ENCODE data around the gene REM1.
A peak's percentile ranks its signal among the peaks of the same experiment; 100 is the strongest.

The REM1 gene

DNA sequence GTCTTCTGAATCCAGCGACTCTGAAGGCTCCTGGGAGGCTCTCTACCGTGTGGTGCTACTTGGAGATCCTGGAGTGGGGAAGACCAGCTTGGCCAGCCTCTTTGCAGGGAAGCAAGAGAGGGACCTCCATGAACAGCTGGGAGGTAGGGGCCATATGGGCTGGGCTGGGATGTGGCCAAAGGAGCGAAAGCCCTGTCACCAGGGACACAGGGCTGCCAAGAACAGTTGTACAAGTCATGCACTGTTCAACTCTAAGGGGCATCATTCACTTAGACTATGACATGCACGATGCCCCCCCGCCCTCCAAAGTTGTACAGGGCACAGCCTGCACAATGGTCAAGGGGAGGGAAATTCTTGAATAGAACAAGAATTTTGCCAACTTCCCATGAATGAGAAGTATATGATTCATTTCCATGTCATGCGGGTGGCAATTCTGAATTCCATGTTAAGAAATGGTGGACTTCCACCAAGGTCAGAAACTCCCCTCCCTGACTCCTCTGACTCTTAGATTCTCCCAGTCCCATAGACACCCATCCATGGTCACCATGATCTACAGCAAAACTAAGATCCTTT is 1.6 kb downstream of the REM1 start:
- TF ChIP-seq CTCF (IDR thresholded peaks at IDR 0.05): no peak

DNA sequence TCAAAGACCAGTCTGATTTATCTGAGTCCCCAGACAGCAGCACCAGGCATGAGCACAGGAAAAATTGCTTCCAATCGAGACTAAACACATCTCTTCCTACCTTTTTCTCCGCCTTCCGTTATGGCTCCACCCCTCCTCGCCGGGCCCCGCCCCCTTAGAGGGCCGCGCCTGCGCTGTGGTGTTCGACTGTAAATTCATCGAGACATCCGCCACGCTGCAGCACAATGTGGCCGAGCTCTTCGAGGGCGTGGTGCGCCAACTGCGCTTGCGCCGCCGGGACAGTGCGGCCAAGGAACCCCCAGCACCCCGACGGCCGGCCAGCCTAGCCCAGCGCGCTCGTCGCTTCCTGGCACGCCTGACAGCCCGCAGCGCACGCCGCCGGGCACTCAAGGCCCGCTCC is 8.9 kb downstream of the REM1 start:
- TF ChIP-seq CTCF (IDR thresholded peaks at IDR 0.05): no peak

DNA sequence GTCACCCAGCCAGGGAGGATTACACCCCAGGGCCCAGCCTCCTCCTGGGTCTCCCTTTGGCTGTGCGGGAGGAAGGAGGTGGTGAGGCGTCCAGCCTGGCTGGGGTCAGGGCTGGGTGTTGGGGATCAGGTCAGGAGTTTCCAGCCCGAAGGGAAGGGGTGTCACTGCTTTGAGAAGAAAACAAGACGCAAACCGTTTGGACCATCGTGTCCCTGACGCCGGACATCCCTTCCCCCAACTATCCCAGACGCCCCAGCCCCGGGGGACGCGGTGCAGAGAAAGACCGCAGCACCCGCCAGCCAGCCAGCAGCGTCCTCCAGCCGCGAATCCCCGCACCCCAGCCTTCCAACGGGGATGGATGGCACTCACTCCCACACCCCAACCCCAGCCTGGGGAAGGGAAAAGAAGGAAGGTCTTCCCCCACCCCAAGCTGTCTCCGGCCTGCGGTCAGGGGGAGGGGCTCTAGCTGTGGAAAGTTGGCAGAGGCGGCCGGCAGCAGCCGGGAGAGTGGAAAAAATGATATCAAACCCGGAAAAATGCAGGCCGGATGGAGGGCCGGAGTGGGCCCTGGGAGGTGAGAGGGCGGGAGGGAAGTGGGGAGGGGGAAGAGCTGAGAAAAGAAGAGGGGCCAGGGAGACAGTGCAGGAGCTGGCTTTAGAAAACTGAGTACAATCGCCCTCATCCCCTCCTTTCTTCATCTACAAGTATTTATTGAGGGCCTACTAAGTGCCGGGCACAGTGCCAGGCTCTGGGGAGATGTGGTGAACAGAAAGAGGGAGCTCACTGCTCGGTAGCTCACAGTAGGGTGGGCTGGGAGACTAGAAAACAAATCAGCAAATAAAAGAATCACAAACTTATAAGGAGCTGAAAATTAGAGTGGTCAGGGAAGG is 10.6 kb downstream of the REM1 start:
- no peak for TF ChIP-seq CTCF (IDR thresholded peaks at IDR 0.05)

DNA sequence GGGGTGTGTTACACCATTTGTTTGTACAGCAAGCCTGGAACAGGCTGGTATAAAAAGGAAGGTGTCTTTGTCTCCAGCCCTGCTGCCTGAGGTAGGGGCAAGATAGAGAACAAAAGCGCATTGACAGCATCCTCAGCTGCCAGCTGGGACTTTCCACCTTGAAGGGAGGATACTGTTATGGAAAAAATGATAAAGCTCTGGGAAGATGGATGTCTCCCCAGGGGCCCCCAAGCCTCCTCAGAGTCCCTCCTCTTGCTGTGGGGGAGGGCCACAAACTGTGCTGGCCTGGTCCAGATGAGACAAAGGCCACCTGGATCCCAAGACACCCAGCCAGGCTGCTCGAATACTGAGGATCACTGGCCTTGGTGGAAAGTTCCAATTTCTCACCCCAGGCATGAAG is 13.0 kb downstream of the REM1 start:
- TF ChIP-seq CTCF (IDR thresholded peaks at IDR 0.05): no peak

GRCh38 chr20:31489152-31489551 is 14.1 kb downstream of the REM1 start:
- TF ChIP-seq CTCF (IDR thresholded peaks at IDR 0.05): no peak

- no peak for TF ChIP-seq CTCF (IDR thresholded peaks at IDR 0.05)
Measured at GRCh38 chr20:31490752-31491151, 15.7 kb downstream of the REM1 start.

DNA sequence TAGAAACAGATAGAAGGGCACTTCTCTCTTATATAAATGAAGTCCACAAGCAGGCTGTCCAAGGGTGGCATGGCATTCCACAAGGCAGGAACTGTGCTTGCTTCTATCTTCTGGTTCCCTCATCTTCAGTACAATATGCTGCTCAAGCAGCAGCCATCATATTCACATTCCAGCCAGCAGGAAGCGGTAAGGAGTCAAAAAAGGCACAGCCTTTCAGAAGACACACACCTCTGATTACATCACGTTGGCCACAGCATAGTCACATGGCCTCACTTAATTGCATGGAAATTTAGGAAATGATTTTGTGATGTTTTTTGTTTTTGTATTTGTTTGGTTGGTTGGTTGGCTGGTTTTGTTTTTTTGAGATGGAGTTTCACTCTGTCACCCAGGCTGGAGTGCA is 19.0 kb downstream of the REM1 start:
- peak; percentile 44 for TF ChIP-seq CTCF (IDR thresholded peaks at IDR 0.05)
